ENCODE results near the gene DCLK1.
"Not testable (repeated sequence)": the region's sequence is repeated elsewhere in the genome, so short reads cannot be mapped to it uniquely, and the experiment has no call there.

DCLK1 gene

GRCh38 chr13:36031490-36031889 lies 99.7 kb downstream of the DCLK1 start:
- DNase-seq = no peak

GRCh38 chr13:36030670-36031331 lies 100.4 kb downstream of the DCLK1 start:
- no peak for DNase-seq

- peak; percentile 83 for DNase-seq
Observed at GRCh38 chr13:36029166-36029565, 102.0 kb downstream of the DCLK1 start.

GRCh38 chr13:36028359-36029025 lies 102.7 kb downstream of the DCLK1 start:
- no peak for DNase-seq

GRCh38 chr13:36026531-36026930 lies 104.7 kb downstream of the DCLK1 start:
- DNase-seq = peak; percentile 52

- DNase-seq = no peak
Observed at GRCh38 chr13:36014763-36015162, 116.4 kb downstream of the DCLK1 start.

GRCh38 chr13:36006894-36007675 lies 124.1 kb downstream of the DCLK1 start:
- no peak for DNase-seq

- DNase-seq = peak; percentile 47
Observed at GRCh38 chr13:36006347-36006746, 124.8 kb downstream of the DCLK1 start.

- DNase-seq = no peak
Observed at GRCh38 chr13:36001561-36001960, 129.6 kb downstream of the DCLK1 start.

GRCh38 chr13:36000028-36000427 lies 131.2 kb downstream of the DCLK1 start:
- no peak for DNase-seq

- DNase-seq = no peak
Observed at GRCh38 chr13:35996360-35996759, 134.8 kb downstream of the DCLK1 start.

- DNase-seq = no peak
Observed at GRCh38 chr13:35995136-35995535, 136.0 kb downstream of the DCLK1 start.

- no peak for DNase-seq
Observed at GRCh38 chr13:35994131-35994966, 136.8 kb downstream of the DCLK1 start.

GRCh38 chr13:35993686-35994085 lies 137.5 kb downstream of the DCLK1 start:
- no peak for DNase-seq

GRCh38 chr13:35992964-35993363 lies 138.2 kb downstream of the DCLK1 start:
- no peak for DNase-seq

- DNase-seq = no peak
Observed at GRCh38 chr13:35990196-35990595, 141.0 kb downstream of the DCLK1 start.

GRCh38 chr13:35988648-35989081 lies 142.5 kb downstream of the DCLK1 start:
- no peak for DNase-seq

GRCh38 chr13:35987572-35988513 lies 143.3 kb downstream of the DCLK1 start:
- no peak for DNase-seq

- DNase-seq = peak; percentile 99
Observed at GRCh38 chr13:35984776-35985453, 146.3 kb downstream of the DCLK1 start.

- DNase-seq = no peak
Observed at GRCh38 chr13:35984287-35984686, 146.9 kb downstream of the DCLK1 start.

GRCh38 chr13:35983703-35984102 lies 147.5 kb downstream of the DCLK1 start:
- not testable (repeated sequence) for DNase-seq
